Fibroblast of lung (primary cell): ENCODE results near the gene TTLL12. TPM values are rescaled to one million over a fixed set of nuclear protein-coding genes. Genes with fewer than 3 reads are reported as not detected.
A peak's percentile ranks its signal among the peaks of the same experiment; 100 is the strongest.

ENCODE experiments used
- DNase-seq, 2 donors: peaks; one replicate each; pipeline versions ENCODE4 v3.0.0 to v3.0.0-alpha.2; 2010; ENCODE audit warnings: low read depth in 2 of 2
- H2AFZ ChIP-seq: 2 replicates; pipeline ENCODE4 v1.5.1; 2012; ENCODE audit warnings: low read length, control low read depth, inconsistent platforms
- H3K27ac ChIP-seq: 2 replicates; pipeline ENCODE4 v1.5.1; 2011; ENCODE audit warnings: low read length, control low read depth; ENCODE audit not compliant: insufficient read depth
- H3K27me3 ChIP-seq: 2 replicates; pipeline ENCODE4 v1.5.1; 2011; ENCODE audit warnings: mild to moderate bottlenecking, low read length; ENCODE audit not compliant: control insufficient read depth, insufficient read depth
- H3K36me3 ChIP-seq: 2 replicates; pipeline ENCODE4 v1.5.1; 2011; ENCODE audit warnings: low read length; ENCODE audit not compliant: control insufficient read depth, insufficient read depth
- H3K4me1 ChIP-seq: 2 replicates; pipeline ENCODE4 v1.5.1; 2011; ENCODE audit warnings: low read length; ENCODE audit not compliant: control insufficient read depth, insufficient read depth; ENCODE audit errors: extremely low read depth
- H3K4me2 ChIP-seq: 2 replicates; pipeline ENCODE4 v1.5.1; 2011; ENCODE audit warnings: low read length, control low read depth; ENCODE audit not compliant: insufficient read depth; ENCODE audit errors: extremely low read depth
- H3K4me3 ChIP-seq, 4 experiments: fragments of 200-600 bp in 1 of 4; sonication (generic) in 1 of 4; replicated peaks in 1 of 4; 2 replicates each; pipeline ENCODE4 v1.5.1; 2011 to 2016; ENCODE audit warnings: low read length in 4 of 4, low read depth in 3 of 4, mild to moderate bottlenecking in 3 of 4, control low read depth in 2 of 4, inconsistent platforms in 1 of 4, mixed read lengths in 1 of 4; ENCODE audit not compliant: insufficient read depth in 1 of 4; ENCODE audit errors: control extremely low read depth in 1 of 4
- H3K79me2 ChIP-seq: 2 replicates; pipeline ENCODE4 v1.5.1; 2012; ENCODE audit warnings: mild to moderate bottlenecking, low read length, inconsistent platforms; ENCODE audit not compliant: control insufficient read depth, insufficient read depth
- H3K9ac ChIP-seq: 2 replicates; pipeline ENCODE4 v1.5.1; 2011; ENCODE audit warnings: mild to moderate bottlenecking, low read length, control low read depth; ENCODE audit not compliant: insufficient read depth
- H3K9me3 ChIP-seq: 2 replicates; pipeline ENCODE4 v1.5.1; 2012; ENCODE audit warnings: low read depth, low read length; ENCODE audit not compliant: control insufficient read depth, insufficient read depth
- H4K20me1 ChIP-seq: 2 replicates; pipeline ENCODE4 v1.5.1; 2011; ENCODE audit warnings: low read length; ENCODE audit not compliant: control insufficient read depth, insufficient read depth; ENCODE audit errors: extremely low read depth
- EZH2 ChIP-seq: IDR thresholded peaks from 2 replicates; pipeline ENCODE4 v1.5.1; 2012; ENCODE audit warnings: low read length, control low read depth, mild to moderate bottlenecking; ENCODE audit errors: missing control alignments
- polyA plus RNA-seq, 2 donors: library from polyadenylated mRNA; depleted of rRNA in 1 of 2; stranded (reverse) in 1 of 2; unstranded in 1 of 2; fragments of >200 nt; gene quantifications; 2 replicates each; pipeline ENCODE4 v1.2.1, GENCODE V29; 2011 to 2012; ENCODE audit warnings: missing spikeins in 1 of 2
- total RNA-seq: library from RNA; depleted of rRNA; stranded (reverse); fragments of >200 nt; gene quantifications from 2 replicates; pipeline ENCODE4 v1.2.1, GENCODE V29; 2014
- TF ChIP-seq, protein P1 (sequence below), 2 donors: IDR thresholded peaks in 1 of 2; conservative IDR thresholded peaks in 1 of 2; 1 replicate in 1 of 2; 2 replicates in 1 of 2; pipeline ENCODE4 v1.5.1; 2011 to 2012; ENCODE audit warnings: low read length in 2 of 2, control low read depth in 1 of 2, inconsistent platforms in 1 of 2, low read depth in 1 of 2, mild to moderate bottlenecking in 1 of 2

The TTLL12 gene
- total and polyA plus RNA-seq, 2 donors (not counting 1 experiment from before 2014, with no cell fraction given): 6.0 to 14.7 TPM

- Histone ChIP-seq H3K9ac (no peak overlapping the region), H3K4me3 (no peak overlapping the region), H3K27me3 (no peaks in the 10 kb centered on the region), H2AFZ (no peak overlapping the region), H3K79me2 (peaks cover 5% of the 10 kb centered on the region), H3K4me1 (no peaks in the 10 kb centered on the region), H4K20me1 (no peaks in the 10 kb centered on the region), H3K36me3 (no peaks in the 10 kb centered on the region), H3K27ac (no peak overlapping the region), H3K9me3 (no peaks in the 10 kb centered on the region), H3K4me2 (no peak overlapping the region)
- TF ChIP-seq, protein P1, sequence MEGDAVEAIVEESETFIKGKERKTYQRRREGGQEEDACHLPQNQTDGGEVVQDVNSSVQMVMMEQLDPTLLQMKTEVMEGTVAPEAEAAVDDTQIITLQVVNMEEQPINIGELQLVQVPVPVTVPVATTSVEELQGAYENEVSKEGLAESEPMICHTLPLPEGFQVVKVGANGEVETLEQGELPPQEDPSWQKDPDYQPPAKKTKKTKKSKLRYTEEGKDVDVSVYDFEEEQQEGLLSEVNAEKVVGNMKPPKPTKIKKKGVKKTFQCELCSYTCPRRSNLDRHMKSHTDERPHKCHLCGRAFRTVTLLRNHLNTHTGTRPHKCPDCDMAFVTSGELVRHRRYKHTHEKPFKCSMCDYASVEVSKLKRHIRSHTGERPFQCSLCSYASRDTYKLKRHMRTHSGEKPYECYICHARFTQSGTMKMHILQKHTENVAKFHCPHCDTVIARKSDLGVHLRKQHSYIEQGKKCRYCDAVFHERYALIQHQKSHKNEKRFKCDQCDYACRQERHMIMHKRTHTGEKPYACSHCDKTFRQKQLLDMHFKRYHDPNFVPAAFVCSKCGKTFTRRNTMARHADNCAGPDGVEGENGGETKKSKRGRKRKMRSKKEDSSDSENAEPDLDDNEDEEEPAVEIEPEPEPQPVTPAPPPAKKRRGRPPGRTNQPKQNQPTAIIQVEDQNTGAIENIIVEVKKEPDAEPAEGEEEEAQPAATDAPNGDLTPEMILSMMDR (conservative IDR thresholded peaks at IDR 0.05 in 1 of 2, IDR thresholded peaks at IDR 0.05 in 1 of 2; ENCODE audit: low read depth in 1 of 2, low read length in 2 of 2): no peak
- TF ChIP-seq EZH2: no peak
- no peak for DNase-seq
Measured at GRCh38 chr22:43144949-43145348, 42.0 kb downstream of the TTLL12 start.

- Histone ChIP-seq H3K27ac (peak within 1 kb of the TSS; percentile 90), H3K36me3 (no peaks in the 10 kb centered on the region), H3K79me2 (peaks cover 5% of the 10 kb centered on the region), H3K9ac (peak within 1 kb of the TSS; percentile 84), H4K20me1 (no peaks in the 10 kb centered on the region), H3K4me1 (no peaks in the 10 kb centered on the region), H3K4me2 (peak within 1 kb of the TSS; percentile 93), H3K9me3 (no peaks in the 10 kb centered on the region), H3K4me3 (peak within 1 kb of the TSS; percentile 75 to 99 (median 89)), H3K27me3 (no peaks in the 10 kb centered on the region), H2AFZ (peak within 1 kb of the TSS; percentile 83)
- no peak for TF ChIP-seq EZH2
- TF ChIP-seq, protein P1 (conservative IDR thresholded peaks at IDR 0.05 in 1 of 2, IDR thresholded peaks at IDR 0.05 in 1 of 2; ENCODE audit: low read depth in 1 of 2, low read length in 2 of 2): no peak
- peak; percentile 72 for DNase-seq
Measured at GRCh38 chr22:43142880-43143562, 43.9 kb downstream of the TTLL12 start, which contains the start of gene MCAT. MCAT (minus strand) TSS chr22:43143398; CDS start chr22:43143348, 50 bp downstream.

DNA sequence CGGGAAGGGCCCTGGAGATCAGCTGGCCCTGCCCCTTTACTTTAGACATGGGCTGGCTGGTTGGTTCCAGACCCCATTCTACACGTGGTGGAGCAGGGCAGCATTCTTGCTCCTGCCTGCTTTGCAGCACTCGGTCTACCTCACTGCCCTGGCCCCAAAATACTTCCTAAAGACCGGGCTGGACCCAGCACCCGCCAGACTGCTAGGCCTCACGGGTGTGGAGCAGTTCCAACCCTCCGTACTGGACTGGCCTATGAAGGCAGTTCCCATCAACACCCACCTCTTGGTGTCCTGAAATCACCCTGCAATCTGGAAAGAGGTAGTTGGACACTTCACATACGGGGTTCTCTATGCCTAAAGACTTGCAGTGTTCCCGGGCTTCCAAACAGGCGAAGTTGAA is 50.1 kb downstream of the TTLL12 start:
- no peaks in the 10 kb centered on the region for H3K9me3 ChIP-seq
- peaks cover 7% of the 10 kb centered on the region for H3K36me3 ChIP-seq
- no peak overlapping the region for H3K27ac ChIP-seq
- H3K27me3 ChIP-seq: no peaks in the 10 kb centered on the region
- H4K20me1 ChIP-seq: no peaks in the 10 kb centered on the region
- H2AFZ ChIP-seq: no peak overlapping the region
- no peak overlapping the region for H3K4me2 ChIP-seq
- H3K4me1 ChIP-seq: no peaks in the 10 kb centered on the region
- H3K4me3 ChIP-seq: no peak overlapping the region
- no peak for DNase-seq
- no peak overlapping the region for H3K9ac ChIP-seq
- peaks cover 1% of the 10 kb centered on the region for H3K79me2 ChIP-seq
- TF ChIP-seq, protein P1 (conservative IDR thresholded peaks at IDR 0.05 in 1 of 2, IDR thresholded peaks at IDR 0.05 in 1 of 2; ENCODE audit: low read depth in 1 of 2, low read length in 2 of 2): no peak
- TF ChIP-seq EZH2: no peak
